HTR-8/SVneo (cell line): ENCODE measurements around the gene RANBP3.

ENCODE experiments used
- DNase-seq: peaks from one replicate; pipeline ENCODE4 v3.0.0; 2011; ENCODE audit warnings: low spot score, mixed read lengths; ENCODE audit not compliant: insufficient read length
- FAIRE-seq: peaks from 2 replicates; lab custom pipeline; 2011; peaks lifted over from hg19 to GRCh38; lab: Jason Lieb, UNC

The RANBP3 gene

GRCh38 chr19:5913739-5914357 lies 64.1 kb downstream of the RANBP3 start, which contains the start of gene CAPS:
Gene CAPS, plus strand, starts transcription at chr19:5914254. Its CDS starts 153 bp downstream, at chr19:5914407.
- FAIRE-seq (no peak), DNase-seq (no peak)

- FAIRE-seq (no peak), DNase-seq (no peak)
These were observed 66.6 kb downstream of the RANBP3 start for GRCh38 chr19:5911366-5911765.

GRCh38 chr19:5910638-5910907 lies 67.4 kb downstream of the RANBP3 start:
- DNase-seq = no peak
- no peak for FAIRE-seq

GRCh38 chr19:5908773-5909442 lies 69.0 kb downstream of the RANBP3 start:
- DNase-seq (no peak), FAIRE-seq (no peak)

- FAIRE-seq = no peak
- DNase-seq = no peak
These were observed 70.7 kb downstream of the RANBP3 start for GRCh38 chr19:5907241-5907640.

- FAIRE-seq (no peak), DNase-seq (no peak)
These were observed 72.7 kb downstream of the RANBP3 start for GRCh38 chr19:5905114-5905778.

GRCh38 chr19:5904352-5905113 lies 73.4 kb downstream of the RANBP3 start, which contains the start of gene VMAC:
Gene VMAC, plus strand, starts transcription at chr19:5904872. Its CDS starts 19 bp downstream, at chr19:5904891.
- peak; percentile 91 for FAIRE-seq
- peak; percentile 97 for DNase-seq

GRCh38 chr19:5903624-5904351 lies 74.2 kb downstream of the RANBP3 start, which contains the start of gene NDUFA11:
Gene NDUFA11, minus strand, starts transcription at chr19:5903790. Its CDS starts 82 bp downstream, at chr19:5903708.
- DNase-seq (peak; percentile 86), FAIRE-seq (no peak)

- DNase-seq (no peak), FAIRE-seq (no peak)
These were observed 74.8 kb downstream of the RANBP3 start for GRCh38 chr19:5903056-5903623.

GRCh38 chr19:5900976-5901375 lies 77.0 kb downstream of the RANBP3 start:
- FAIRE-seq (no peak), DNase-seq (no peak)

- no peak for FAIRE-seq
- no peak for DNase-seq
These were observed 78.0 kb downstream of the RANBP3 start for GRCh38 chr19:5899728-5900526.

GRCh38 chr19:5897189-5897969 lies 80.6 kb downstream of the RANBP3 start:
- FAIRE-seq = no peak
- DNase-seq = no peak

- no peak for DNase-seq
- FAIRE-seq = no peak
These were observed 81.4 kb downstream of the RANBP3 start for GRCh38 chr19:5896365-5897076.

GRCh38 chr19:5895890-5896289 lies 82.0 kb downstream of the RANBP3 start:
- no peak for DNase-seq
- FAIRE-seq = no peak

GRCh38 chr19:5895409-5895808 lies 82.5 kb downstream of the RANBP3 start:
- DNase-seq = no peak
- no peak for FAIRE-seq

- no peak for FAIRE-seq
- no peak for DNase-seq
These were observed 83.1 kb downstream of the RANBP3 start for GRCh38 chr19:5894704-5895349.
